Adrenal gland (tissue), 12 donors: ENCODE data around the gene GIGYF1. TPM values are rescaled to one million over a fixed set of nuclear protein-coding genes. Genes with fewer than 3 reads are reported as not detected.
A peak's percentile ranks its signal among the peaks of the same experiment; 100 is the strongest.

Experiments
- DNase-seq, 7 donors: peaks; one replicate each; pipeline ENCODE4 v3.0.0-alpha.2; 2019 to 2020
- H3K27ac ChIP-seq, 5 donors: fragments of 200-600 bp; sonication (generic) in 4 of 5; 1 replicate in 3 of 5; 2 replicates in 2 of 5; pipeline versions ENCODE4 v1.5.1 to v1.8.0; 2016 to 2020; ENCODE audit warnings: mild to moderate bottlenecking in 1 of 5
- H3K27me3 ChIP-seq: fragments of 200-600 bp; 2 replicates; pipeline ENCODE4 v1.8.0; 2021
- H3K36me3 ChIP-seq, 2 donors: fragments of 200-600 bp; replicated peaks in 1 of 2; 1 replicate in 1 of 2; 2 replicates in 1 of 2; pipeline versions ENCODE4 v1.5.1 to v1.8.0; 2018 to 2022
- H3K4me1 ChIP-seq, 2 donors: fragments of 200-600 bp; replicated peaks in 1 of 2; 1 replicate in 1 of 2; 2 replicates in 1 of 2; pipeline versions ENCODE4 v1.5.1 to v1.8.0; 2018 to 2021
- H3K4me3 ChIP-seq, 4 donors: fragments of 200-600 bp; sonication (generic) in 3 of 4; one replicate each; pipeline ENCODE4 v1.5.1; 2016 to 2018
- H3K9me3 ChIP-seq, 3 donors: fragments of 200-600 bp; sonication (generic) in 1 of 3; replicated peaks in 1 of 3; 1 replicate in 2 of 3; 2 replicates in 1 of 3; pipeline versions ENCODE4 v1.5.1 to v1.8.0; 2016 to 2021
- CTCF ChIP-seq, 6 experiments: fragments of 450-650 bp in 4 of 6; fragments of 200-600 bp in 2 of 6; sonication (generic) in 1 of 6; IDR thresholded peaks; 1 replicate in 5 of 6; 2 replicates in 1 of 6; pipeline versions ENCODE4 v1.5.1 to v1.8.0; 2016 to 2021; ENCODE audit warnings: antibody characterized with exemption in 6 of 6, mild to moderate bottlenecking in 2 of 6, moderate library complexity in 1 of 6
- POLR2A ChIP-seq, 2 donors: fragments of 450-650 bp; IDR thresholded peaks; one replicate each; pipeline ENCODE4 v1.6.1; 2017; ENCODE audit warnings: antibody characterized with exemption in 2 of 2, mild to moderate bottlenecking in 2 of 2, moderate library complexity in 1 of 2
- WGBS, 4 donors: extraction: QIAGEN DNeasy Blood & Tissue Kit in 2 of 4; methylation state at CpG; one replicate each; pipeline versions ENCODE4 v1.1.5 to v1.1.7; 2013 to 2017; 5-methylcytosine and 5-hydroxymethylcytosine counted together
- intact Hi-C, 2 donors: fragments of 100-400 bp; cut with DNase I; formaldehyde crosslinking; loops; one replicate each; pipeline versions ENCODE4 v1.14.1 to v1.15.0; 2022 to 2023
- polyA plus RNA-seq, 3 donors: library from polyadenylated mRNA; stranded (reverse); fragments of 200-250 nt in 2 of 3; fragments of 350-450 nt in 1 of 3; fragmentation: Illumina TruSeq in 1 of 3; extraction: RNeasy Lipid Tissue Mini Kit (QIAGEN cat#74804) in 1 of 3; gene quantifications; one replicate each; pipeline ENCODE4 v1.2.3, GENCODE V29; 2013 to 2014
- total RNA-seq, 9 donors: library from RNA; depleted of rRNA in 4 of 9; stranded (reverse); fragments of >200 nt in 4 of 9; fragments of 120-200 nt in 1 of 9; fragmentation: NEBNext Ultra II Directional in 1 of 9; extraction: Animal tissue kit (Norgen Biotek cat#: 25700) in 1 of 9; gene quantifications; one replicate each; pipeline versions ENCODE4 v1.1.0 to v1.2.4, GENCODE V29; 2013 to 2023
- donor health status: healthy with polysubstance abuse.
- donor health status: Bipolar disorder and iron deficiency.
- donor health status: DM: yes; HTN: yes; CAD: no.
- donor health status: DM: no; HTN: no; CAD: no.
- donor health status: DM: no; HTN: no; CAD: no.
- donor health status: DM: yes; HTN: yes; CAD: no.

GIGYF1 gene
- total and polyA plus RNA-seq, 12 donors = 5.4 to 167 (median 25.9) TPM

GRCh38 chr7:100696123-100696521 lies 2.1 kb upstream of the GIGYF1 start:
- TF ChIP-seq POLR2A (IDR thresholded peaks at IDR 0.05) (no peak), CTCF (IDR thresholded peaks at IDR 0.05) (no peak)
- Histone ChIP-seq H3K36me3 (no peaks in the 10 kb centered on the region), H3K4me3 (no peak overlapping the region), H3K27me3 (no peaks in the 10 kb centered on the region), H3K27ac (no peak overlapping the region), H3K4me1 (peaks cover 10 to 27% of the 10 kb centered on the region in 2 donors), H3K9me3 (no peaks in the 10 kb centered on the region)
- DNase-seq = no peak
- intact Hi-C loops = no loop called here
- 76 to 90% (median 87%) methylated on average over 6 of the region's 6 CpGs for WGBS, 4 donors

- DNase-seq = peak in 3 of 7 donors; percentile 25 to 42 (median 30)
- H3K27ac ChIP-seq = peak overlapping the region in 4 of 5 donors; percentile 29 to 92 (median 84)
- no peaks in the 10 kb centered on the region for H3K9me3 ChIP-seq
- H3K4me1 ChIP-seq = peaks cover 10 to 52% of the 10 kb centered on the region in 2 donors
- intact Hi-C loops = no loop called here
- H3K36me3 ChIP-seq = peaks cover 0 to 3% of the 10 kb centered on the region in 2 donors
- no peaks in the 10 kb centered on the region for H3K27me3 ChIP-seq
- H3K4me3 ChIP-seq = peak overlapping the region in 3 of 4 donors; percentile 56 to 94 (median 72)
- TF ChIP-seq POLR2A (IDR thresholded peaks at IDR 0.05) (no peak), CTCF (IDR thresholded peaks at IDR 0.05) (no peak)
- WGBS, 4 donors = 0 to 1% (median 0%) methylated on average over 9 to 80 of the region's 81 CpGs
Measured at GRCh38 chr7:100693312-100694097, 545 bp downstream of the GIGYF1 start.

- Histone ChIP-seq H3K36me3 (peaks cover 0 to 12% of the 10 kb centered on the region in 2 donors), H3K27me3 (no peaks in the 10 kb centered on the region), H3K4me1 (peaks cover 17 to 61% of the 10 kb centered on the region in 2 donors), H3K27ac (peak overlapping the region in 2 of 5 donors; percentile 6 to 86), H3K9me3 (no peaks in the 10 kb centered on the region), H3K4me3 (peak overlapping the region in 1 of 4 donors; percentile 94)
- intact Hi-C loops = no loop called here
- 45 to 63% (median 58%) methylated on average over 3 to 6 of the region's 6 CpGs for WGBS, 4 donors
- no peak for DNase-seq
- TF ChIP-seq CTCF (IDR thresholded peaks at IDR 0.05) (no peak), POLR2A (IDR thresholded peaks at IDR 0.05) (no peak)
Measured at GRCh38 chr7:100692578-100692961, 1.5 kb downstream of the GIGYF1 start.

GRCh38 chr7:100691676-100692577 lies 2.1 kb downstream of the GIGYF1 start:
- peak overlapping the region in 1 of 4 donors; percentile 94 for H3K4me3 ChIP-seq
- peaks cover 19 to 67% of the 10 kb centered on the region in 2 donors for H3K4me1 ChIP-seq
- H3K27ac ChIP-seq = peak overlapping the region in 2 of 5 donors; percentile 4 to 46
- WGBS, 4 donors = 21 to 31% (median 29%) methylated on average over 28 of the region's 28 CpGs
- DNase-seq = peak; percentile 76 to 88 (median 83)
- H3K36me3 ChIP-seq = peaks cover 0 to 18% of the 10 kb centered on the region in 2 donors
- intact Hi-C loops = no loop called here
- H3K27me3 ChIP-seq = no peaks in the 10 kb centered on the region
- H3K9me3 ChIP-seq = no peaks in the 10 kb centered on the region
- no peak for TF ChIP-seq POLR2A (IDR thresholded peaks at IDR 0.05)
- TF ChIP-seq CTCF (IDR thresholded peaks at IDR 0.05) = peak; percentile 84 to 93 (median 87)
